Esophagus squamous epithelium (tissue), 4 donors: ENCODE measurements around the gene RPRM.

Source experiments
- POLR2A ChIP-seq, 4 donors: fragments of 450-650 bp; IDR thresholded peaks; one replicate each; pipeline ENCODE4 v1.6.1; 2017; ENCODE audit warnings: antibody characterized with exemption in 4 of 4, mild to moderate bottlenecking in 4 of 4, moderate library complexity in 3 of 4
- TF ChIP-seq, protein P1 (sequence below), 6 experiments: fragments of 450-650 bp in 4 of 6; fragments of 200-600 bp in 2 of 6; sonication (generic) in 2 of 6; IDR thresholded peaks; one replicate each; pipeline ENCODE4 v1.5.1; 2016 to 2019; ENCODE audit warnings: antibody characterized with exemption in 6 of 6, mild to moderate bottlenecking in 4 of 6, moderate library complexity in 4 of 6

DNA sequence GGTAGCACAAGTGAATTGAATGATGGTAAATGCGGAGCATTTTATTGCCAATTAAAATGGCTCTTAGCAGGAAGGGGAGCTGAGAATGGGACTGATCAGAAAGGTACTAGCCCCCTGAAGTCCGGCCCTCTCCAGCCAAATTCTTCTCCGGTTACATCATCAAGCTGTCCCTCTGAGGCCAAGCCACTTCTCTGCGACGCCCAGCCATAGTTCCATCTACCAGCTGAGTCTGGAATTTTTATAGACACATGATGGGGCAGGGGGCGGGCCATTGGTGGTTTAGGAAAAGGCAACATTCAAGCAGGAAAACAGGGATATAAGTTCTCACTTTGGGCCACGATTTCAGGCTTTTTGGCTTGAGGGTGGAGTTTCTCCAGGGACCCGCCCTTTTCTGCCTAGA is 22.7 kb downstream of the RPRM start:
- TF ChIP-seq, protein P1, sequence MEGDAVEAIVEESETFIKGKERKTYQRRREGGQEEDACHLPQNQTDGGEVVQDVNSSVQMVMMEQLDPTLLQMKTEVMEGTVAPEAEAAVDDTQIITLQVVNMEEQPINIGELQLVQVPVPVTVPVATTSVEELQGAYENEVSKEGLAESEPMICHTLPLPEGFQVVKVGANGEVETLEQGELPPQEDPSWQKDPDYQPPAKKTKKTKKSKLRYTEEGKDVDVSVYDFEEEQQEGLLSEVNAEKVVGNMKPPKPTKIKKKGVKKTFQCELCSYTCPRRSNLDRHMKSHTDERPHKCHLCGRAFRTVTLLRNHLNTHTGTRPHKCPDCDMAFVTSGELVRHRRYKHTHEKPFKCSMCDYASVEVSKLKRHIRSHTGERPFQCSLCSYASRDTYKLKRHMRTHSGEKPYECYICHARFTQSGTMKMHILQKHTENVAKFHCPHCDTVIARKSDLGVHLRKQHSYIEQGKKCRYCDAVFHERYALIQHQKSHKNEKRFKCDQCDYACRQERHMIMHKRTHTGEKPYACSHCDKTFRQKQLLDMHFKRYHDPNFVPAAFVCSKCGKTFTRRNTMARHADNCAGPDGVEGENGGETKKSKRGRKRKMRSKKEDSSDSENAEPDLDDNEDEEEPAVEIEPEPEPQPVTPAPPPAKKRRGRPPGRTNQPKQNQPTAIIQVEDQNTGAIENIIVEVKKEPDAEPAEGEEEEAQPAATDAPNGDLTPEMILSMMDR (IDR thresholded peaks at IDR 0.05): no peak
- TF ChIP-seq POLR2A (IDR thresholded peaks at IDR 0.05): no peak
